ENCODE measurements around the gene HIGD2A.

Gene HIGD2A

DNA sequence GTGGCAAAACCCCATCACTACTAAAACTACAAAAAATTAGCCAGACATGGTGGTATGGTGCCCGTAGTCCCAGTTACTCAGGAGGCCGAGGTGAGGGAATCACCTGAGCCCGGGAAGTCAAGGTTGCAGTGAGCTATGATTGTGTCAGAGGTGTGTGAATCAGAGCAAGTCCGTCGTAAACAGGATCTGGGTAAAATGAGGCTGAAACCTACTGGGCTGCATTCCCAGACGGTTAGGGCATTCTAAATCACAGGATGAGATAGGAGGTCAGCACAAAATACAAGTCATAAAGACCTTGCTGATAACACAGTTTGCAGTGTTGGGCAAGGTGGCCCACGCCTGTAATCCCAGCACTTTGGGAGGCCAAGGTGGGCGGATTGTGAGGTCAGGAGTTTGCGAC is 29.7 kb downstream of the HIGD2A start:
- no peak for DNase-seq

DNA sequence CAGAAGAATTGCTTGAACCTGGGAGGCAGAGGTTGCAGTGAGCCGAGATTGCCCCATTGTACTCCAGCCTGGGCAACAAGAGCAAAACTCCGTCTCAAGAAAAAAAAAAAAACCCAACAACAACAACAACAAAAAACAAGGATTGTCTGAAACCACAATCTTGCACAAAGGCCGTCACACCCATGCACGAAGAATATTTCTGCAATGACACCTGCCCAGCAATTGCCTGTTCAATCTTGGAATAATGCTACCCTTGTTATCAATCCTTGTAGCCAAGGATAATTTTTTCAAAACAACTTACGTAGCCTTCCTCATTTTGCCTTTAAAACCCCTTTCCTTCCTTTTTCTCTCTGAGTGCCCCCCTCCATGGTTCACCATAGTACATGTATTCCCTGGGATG is 31.5 kb downstream of the HIGD2A start:
- DNase-seq: no peak

DNA sequence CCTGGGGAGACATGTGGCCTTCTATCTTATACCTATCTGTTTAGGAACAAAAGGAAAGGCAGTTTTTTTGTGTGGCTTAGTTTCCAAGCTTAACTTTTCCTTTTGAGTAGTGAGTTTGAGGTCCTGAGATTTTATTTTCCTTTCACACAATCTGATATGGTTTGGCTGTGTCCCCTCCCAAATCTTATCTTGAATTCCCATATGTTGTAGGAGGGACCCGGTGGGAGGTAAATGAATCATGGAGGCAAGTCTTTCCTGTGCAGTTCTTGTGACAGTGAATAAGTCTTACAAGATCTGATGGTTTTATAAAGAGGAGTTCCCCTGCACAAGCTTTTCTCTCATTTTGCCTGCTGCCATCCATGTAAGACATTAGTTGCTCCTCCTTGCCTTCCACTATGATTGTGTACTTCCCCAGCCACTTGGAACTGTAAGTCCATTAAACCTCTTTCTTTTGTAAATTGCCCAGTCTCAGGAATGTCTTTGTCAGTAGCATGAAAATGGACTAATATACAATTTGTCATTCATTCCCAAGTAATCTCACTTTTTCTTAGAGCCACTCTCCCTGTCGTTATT is 32.5 kb downstream of the HIGD2A start:
- DNase-seq: peak in 2 of 4 experiments; percentile 11 to 14

DNA sequence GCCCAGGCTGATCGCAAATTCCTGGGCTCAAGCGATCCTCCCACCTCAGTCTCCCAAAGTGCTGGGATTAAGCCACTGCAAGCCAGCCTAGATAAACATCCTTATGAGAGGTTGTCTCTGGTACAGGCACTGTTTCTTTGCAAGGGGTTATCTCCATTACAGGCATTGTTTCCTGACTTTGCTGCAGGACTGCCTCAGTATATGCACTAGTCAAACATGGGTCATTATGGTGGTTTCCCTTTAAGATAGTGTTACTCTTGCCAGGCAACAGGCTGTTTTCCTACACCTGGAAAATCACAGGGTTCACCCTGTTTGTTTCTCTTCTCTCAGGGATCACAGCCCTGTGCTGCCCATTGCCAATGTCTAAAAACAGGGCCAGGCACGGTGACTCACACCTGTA is 35.6 kb downstream of the HIGD2A start:
- no peak for DNase-seq

DNA sequence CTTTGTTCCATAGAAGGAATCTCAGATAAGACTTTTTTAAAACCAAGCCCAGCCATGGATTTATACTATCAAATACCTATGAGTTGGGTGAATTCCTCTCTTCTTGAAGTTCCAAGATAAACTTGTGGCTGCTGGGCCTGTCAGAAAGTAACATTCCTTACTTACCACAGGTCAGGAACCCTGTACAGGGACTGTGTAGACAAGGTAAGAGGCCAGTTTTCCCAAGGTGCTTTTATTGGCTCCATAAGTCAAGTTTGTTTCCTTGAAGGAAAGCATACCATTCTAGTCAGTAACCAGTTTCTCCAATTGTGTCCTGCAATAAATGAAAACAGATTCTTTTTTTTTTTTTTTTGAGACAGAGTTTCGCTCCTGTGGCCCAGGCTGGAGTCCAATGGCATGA is 36.6 kb downstream of the HIGD2A start:
- DNase-seq: no peak

DNA sequence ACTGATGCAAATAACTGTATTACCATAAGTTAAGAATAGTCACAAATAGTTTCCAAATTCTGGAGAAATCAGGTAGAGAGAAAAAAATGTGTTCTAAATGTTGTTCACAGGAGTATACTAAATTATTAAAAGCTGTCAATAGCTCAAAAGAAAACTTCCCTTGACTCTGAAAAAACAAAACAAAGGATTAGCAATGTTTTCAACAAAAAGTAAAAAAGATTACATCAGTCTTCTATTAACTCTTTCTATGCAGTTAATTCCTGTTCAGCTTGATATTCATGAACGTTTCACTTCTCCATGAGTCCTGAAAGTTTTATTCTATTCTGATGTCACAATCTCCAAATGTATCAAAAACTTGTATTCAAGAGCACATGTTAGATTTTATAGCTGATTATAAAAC is 37.2 kb downstream of the HIGD2A start:
- DNase-seq: no peak

DNA sequence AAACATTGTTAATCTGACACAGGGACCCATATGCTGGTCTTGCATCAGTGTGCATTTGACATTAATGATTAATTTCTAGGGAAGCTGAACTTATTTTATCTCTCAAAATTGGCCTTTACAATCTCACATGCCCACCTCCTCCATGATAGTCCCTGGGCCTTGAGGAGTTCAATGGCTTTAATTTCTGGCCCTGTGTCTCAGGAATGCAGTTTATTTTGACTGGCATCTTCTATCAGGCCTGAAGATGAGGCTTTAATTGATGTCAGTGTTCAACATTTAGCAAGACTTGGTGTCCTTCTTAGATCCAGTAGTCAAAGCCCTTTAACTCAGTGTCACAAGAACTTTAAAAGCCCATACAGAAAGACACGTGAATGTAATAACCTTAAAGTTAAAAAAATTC is 38.3 kb downstream of the HIGD2A start:
- DNase-seq: no peak

DNA sequence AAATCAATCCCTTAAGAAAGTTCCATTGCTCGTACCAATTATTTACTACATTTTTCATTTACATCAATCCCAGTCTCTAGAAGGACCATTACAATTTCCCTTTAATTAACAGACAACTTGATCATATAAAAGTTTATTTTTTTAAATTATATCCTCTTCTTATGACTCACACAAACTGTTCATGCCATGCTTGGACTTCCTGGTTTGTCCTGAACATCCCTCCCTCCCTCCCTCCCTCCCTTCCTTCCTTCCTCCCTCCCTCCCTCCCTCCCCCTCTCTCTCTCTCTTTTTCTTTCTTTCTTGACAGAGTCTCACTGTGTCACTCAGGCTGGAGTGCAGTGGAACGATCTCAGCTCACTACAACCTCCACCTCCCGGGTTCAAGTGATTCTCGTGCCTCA is 39.4 kb downstream of the HIGD2A start:
- DNase-seq: peak in 1 of 4 experiments; percentile 23

DNA sequence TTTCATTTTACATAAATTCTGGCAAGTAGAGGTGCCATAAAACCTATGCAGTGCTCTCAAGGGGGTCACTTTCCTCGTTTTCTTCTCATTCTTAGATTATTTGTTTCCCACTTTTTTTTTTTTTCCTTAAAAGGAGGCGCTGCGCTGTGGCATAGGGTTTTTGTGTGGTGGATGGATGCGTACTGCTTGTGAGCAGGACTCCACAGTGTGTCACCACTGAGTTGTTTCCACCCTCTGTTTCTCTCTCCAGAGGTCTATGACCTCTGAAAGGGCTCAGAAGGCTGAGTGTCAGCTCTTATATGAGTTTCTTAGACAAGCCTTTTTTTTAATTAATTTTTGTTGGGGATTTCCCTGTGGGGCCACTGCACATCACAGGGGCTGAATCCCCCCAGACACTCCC is 41.4 kb downstream of the HIGD2A start:
- DNase-seq: no peak

DNA sequence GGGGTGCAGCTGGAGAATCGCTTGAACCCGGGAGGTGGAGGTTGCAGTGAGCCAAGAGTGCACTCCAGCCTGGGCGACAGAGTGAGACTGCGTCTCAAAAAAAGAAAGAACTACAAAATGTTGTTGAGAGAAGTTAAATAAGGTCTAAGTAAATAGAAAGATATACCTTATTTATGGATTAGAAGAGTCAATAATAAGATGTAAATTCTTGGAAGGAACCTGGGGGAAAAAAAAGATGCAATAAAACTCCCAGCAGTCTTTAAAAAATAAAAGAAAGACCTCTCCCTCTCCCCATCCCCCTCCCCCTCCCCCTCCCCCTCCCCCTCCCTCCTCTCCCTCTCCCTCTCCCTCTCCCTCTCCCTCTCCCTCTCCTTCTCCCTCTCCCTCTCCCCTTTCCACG is 44.2 kb downstream of the HIGD2A start:
- no peak for DNase-seq

DNA sequence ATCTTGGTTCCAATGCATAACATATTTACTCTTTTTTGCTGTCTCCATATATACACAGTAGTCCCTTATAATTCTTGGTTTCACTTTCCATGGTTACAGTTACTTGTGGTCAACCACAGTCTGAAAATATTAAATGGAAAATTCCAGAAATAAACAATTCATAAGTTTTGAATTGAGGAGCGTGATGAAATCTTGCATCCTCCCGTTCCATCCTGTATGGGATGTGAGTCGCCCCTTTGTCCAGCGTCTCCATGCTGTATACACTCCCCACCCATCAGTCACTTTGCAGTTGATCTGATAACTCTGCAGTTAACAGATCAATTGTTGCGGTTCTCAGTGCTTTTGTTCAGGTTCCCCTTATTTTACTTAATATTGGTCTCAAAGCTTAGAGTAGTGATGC is 48.1 kb downstream of the HIGD2A start:
- peak in 1 of 4 experiments; percentile 13 for DNase-seq

DNA sequence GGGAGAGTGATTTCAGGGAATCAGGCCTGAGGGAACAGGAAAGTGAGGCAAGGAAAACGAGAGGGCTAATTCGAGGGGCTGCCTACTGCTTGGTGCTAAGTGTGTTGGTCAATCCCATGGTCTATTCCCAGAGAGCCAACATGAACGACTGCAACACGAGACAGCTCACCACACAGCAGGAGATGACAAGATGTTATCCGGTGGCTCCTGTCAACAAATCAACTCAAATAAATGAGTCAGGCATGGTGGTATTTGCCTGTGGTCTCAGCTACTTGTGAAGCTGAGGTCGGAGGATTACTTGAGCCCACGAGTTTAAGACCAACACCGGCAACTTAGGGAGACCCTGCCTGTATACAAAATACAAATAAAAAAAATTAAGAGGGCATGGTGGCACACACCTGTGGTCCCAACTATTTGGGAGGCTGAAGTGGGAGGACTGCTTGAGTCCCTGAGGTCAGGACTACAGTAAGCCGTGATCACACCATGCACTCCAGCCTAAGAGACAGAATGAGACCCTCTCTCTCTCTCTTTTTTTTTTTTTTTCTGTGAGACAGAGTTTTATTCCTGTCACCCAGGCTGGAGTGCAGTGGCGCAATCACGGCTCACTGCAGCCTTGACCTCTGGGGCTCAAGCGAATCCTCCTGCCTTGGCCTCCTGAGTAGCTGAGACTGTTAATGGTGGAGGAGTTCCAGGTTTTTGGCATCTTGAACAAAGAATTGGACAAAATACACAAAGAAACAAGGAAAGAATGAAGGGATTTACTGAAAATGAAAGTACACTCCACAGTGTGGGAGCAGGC is 50.6 kb downstream of the HIGD2A start:
- no peak for DNase-seq
